ENCODE measurements around the gene RANGRF.

The RANGRF gene

DNA sequence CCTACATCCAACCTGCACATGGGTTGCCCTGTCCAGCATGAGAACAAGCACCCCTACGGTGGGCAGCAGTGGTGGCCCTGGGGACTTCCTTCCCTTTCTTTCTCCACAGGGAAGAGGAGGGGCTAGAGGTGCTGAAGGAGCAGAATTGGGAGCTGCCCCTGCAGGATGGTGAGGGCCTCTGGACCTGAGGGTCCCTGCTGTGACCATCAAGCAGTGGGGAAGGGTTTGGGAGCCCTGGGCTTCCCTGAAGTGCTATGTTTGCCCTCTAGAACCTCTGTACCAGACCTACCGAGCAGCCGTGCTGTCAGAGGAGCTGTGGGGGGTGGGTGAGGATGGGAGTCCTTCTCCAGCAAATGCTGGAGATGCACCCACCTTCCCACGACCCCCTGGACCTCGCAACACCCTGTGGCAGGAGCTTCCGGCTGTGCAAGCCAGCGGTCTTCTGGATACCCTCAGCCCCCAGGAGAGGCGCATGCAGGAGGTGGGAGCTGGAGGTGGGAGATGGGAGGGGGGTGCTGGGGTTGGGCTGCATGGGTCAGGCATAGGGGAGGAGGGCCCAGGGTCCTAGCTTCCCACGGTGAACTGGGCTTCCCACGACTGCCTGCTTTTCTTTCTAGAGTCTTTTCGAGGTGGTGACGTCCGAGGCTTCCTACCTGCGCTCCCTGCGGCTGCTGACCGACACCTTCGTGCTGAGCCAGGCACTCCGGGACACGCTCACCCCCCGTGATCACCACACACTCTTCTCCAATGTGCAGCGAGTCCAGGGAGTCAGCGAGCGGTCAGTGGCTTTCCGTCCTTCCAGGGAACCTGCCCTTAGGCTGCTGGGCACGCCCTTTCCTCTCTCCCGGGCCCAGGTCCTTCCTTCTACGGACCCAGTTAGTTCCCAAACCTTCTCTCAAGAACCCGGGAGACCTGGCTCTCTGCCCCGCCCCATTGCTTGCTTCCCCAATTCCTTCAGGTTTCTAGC is 26.6 kb downstream of the RANGRF start:
- DNase-seq: no peak

GRCh38 chr17:8315764-8316217 is 27.3 kb downstream of the RANGRF start:
- peak in 1 of 2 experiments; percentile 41 for DNase-seq

DNA sequence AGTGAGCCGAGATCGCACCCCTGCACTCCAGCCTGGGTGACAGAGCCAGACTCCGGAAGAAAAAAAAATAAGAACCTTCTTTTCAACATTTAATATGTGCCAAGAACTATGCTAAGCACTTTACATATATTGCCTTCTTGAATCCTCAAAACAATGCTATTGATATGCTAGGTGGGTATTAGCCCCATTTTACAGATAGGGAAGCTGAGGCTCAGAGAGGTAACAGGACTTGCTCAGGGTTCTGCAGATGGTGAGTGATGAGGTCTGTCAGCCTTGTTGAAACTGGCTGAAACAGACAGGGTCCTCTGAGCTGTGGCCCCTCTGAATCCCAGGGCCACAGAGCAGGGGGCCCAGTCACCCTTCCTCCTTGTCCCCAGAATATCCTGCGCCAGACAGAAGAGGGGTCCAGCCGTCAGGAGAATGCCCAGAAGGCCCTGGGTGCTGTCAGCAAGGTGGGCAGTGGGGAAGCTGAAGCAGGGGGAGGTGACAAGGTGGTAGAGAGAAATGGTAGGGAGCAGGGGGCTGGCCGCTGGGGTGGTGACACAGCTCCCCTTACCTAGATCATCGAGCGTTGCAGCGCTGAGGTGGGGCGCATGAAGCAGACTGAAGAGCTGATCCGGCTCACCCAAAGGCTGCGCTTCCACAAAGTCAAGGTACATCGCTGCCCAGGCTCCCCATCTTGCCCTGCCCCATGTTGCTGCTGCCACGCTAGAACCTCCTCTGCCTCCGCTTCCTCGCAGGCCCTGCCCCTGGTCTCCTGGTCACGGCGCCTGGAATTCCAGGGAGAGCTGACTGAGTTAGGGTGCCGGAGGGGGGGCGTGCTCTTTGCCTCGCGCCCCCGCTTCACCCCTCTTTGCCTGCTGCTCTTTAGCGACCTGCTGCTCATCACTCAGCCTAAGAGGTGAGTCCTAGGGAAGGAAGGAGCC is 29.8 kb downstream of the RANGRF start:
- no peak for DNase-seq

DNA sequence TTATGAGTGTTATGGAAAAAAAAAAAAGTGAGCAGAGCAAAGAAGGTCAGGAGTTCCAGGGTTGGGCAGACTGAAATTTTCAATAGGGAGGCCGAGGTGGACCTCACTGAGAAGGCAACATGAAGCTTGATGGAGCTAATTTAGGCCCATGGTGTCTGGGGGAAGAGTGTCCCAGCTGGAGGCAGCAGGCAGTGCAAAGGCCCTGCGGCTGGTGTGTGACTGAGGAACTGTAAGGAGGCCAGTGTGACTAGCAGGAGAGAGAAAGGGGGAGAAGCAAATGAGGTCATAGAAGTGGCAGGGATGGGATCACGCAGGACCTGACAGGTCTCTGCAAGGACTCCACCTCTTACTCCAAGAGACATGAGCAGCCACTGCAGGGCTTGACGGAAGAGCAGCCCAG is 31.8 kb downstream of the RANGRF start:
- no peak for DNase-seq

DNA sequence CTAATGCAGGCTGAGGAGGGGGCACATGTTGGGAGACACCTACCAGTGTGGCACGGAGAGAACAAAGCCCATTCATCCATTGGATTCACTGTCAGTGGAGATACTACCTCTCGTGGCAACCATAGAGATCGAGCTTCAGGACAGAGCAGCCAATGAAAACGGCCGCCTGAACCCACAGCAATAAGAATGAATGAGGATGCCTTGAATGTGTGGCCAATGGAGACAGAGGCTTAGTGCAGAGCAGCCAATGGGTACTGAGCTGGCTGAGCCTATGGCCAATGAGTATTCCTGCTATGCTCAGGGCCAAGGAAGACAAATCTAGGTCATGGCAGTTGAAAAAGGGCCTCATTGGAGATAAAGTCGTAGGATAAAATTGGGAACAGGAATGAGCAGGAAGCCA is 32.5 kb downstream of the RANGRF start:
- no peak for DNase-seq

- DNase-seq: no peak
Observed at GRCh38 chr17:8322061-8322460, 33.6 kb downstream of the RANGRF start.

- no peak for DNase-seq
Observed at GRCh38 chr17:8324132-8324531, 35.7 kb downstream of the RANGRF start.

DNA sequence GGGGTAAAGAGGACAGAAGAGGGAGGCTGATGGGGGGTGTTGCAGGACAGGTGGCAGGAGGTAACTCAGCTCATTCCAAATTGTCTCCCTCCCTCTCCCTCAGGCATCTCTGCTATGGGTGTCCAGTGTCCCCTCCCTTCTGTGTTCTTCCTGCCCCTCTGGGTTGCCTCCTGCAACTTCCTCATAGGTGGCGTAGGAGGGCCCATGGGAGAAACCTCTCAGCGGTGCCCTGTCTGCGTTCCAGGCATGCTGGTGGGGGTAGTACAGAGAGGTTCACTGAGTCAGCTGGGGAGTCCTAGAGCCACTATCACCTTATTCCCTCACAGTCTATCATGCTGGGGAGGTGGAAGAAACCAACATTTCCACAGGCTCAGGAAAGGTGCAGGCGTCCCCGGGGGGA is 36.5 kb downstream of the RANGRF start:
- DNase-seq: no peak

GRCh38 chr17:8326511-8327302 is 38.2 kb downstream of the RANGRF start:
- peak in 1 of 2 experiments; percentile 26 for DNase-seq

- peak in 1 of 2 experiments; percentile 21 for DNase-seq
Observed at GRCh38 chr17:8327303-8327649, 38.8 kb downstream of the RANGRF start.

DNA sequence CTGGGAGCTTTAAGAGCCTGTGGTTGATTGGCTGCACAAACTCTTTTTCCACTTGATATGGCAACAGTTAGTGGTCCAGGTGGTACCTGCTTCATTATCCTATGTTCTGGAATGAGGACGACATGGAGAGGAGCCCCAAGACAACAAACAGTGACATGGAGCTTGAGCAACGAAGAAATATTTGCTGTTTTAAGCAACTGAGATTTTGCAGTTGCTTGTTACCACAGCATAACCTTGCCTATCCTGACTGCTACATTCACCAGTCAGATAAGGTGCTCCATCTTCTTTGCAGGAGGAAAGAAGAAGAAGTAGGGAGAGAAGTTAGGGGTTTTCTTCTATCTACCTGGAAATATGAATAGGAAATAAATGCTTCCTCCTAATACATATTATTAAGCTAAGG is 43.7 kb downstream of the RANGRF start:
- no peak for DNase-seq

GRCh38 chr17:8332688-8333087 is 44.2 kb downstream of the RANGRF start:
- no peak for DNase-seq

DNA sequence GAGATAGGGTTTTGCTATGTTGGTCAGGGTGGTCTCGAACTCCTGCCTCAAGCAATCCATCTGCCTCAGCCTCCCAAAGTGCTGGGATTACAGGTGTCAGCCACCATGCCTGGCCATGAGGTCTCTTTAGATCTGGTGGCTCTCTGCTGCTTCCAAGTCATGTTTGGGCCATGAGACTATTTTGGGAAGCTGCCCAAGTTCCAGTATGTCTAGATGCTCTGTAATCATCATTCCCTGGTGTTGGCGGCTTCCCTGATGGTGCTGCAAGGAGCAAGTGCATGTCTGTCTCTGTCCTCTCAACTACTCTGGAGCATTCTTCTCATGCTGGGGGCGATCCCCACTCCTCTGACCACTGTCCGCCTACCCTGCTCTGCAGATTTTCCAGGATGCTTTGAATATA is 44.8 kb downstream of the RANGRF start:
- no peak for DNase-seq

- DNase-seq: no peak
Observed at GRCh38 chr17:8337802-8338752, 49.6 kb downstream of the RANGRF start.

GRCh38 chr17:8338753-8339140 is 50.3 kb downstream of the RANGRF start:
- no peak for DNase-seq

DNA sequence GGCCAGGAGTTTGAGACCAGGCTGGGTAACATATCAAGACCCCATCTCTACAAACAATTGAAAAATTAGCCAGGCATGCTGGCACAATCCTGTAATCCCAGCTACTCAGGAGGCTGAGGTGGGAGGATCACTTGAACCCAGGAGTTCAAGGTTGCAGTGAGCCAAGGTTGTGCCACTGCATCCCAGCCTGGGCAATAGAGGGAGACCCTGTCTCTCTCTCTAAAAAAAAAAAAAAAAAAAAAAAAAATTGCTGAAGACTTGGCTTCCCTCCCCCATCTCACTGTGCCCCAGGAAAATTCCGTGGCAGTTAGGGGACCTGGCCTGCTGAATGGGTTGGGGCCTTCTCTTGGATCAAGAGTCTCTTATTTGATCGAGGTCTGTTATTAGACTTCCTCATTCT is 51.1 kb downstream of the RANGRF start, which contains the start of gene ODF4:
Gene ODF4, plus strand, starts transcription at position 301 of the 400 bp plus-strand sequence. CDS start 212 bp downstream, outside the sequence.
- no peak for DNase-seq

Measured in NCI-H526 (cell line).